Astrocyte (in vitro differentiated cells and primary cell): ENCODE measurements around the gene LRP1B.

Source experiments
- CTCF ChIP-seq: IDR thresholded peaks from 2 replicates; pipeline ENCODE4 v1.5.1; 2011; ENCODE audit warnings: low read depth, mild to moderate bottlenecking, inconsistent platforms, low read length, moderate library complexity; ENCODE audit not compliant: insufficient read depth
- EZH2 ChIP-seq: IDR thresholded peaks from 2 replicates; pipeline ENCODE4 v1.6.1; 2012; ENCODE audit warnings: mild to moderate bottlenecking, low read length, inconsistent platforms; ENCODE audit not compliant: insufficient read depth

- TF ChIP-seq CTCF (no peak), EZH2 (no peak)
These were observed 1679.5 kb downstream of the LRP1B start for GRCh38 chr2:140451324-140451723.
